ENCODE data around the gene PROX2. TPM values are rescaled to one million over a fixed set of nuclear protein-coding genes. Genes with fewer than 3 reads are reported as not detected.

Gene PROX2
- total and polyA plus RNA-seq, 2 donors (not counting 3 experiments of a cell fraction or from before 2014, with no cell fraction given) = 0.01 TPM; not detected in 1

DNA sequence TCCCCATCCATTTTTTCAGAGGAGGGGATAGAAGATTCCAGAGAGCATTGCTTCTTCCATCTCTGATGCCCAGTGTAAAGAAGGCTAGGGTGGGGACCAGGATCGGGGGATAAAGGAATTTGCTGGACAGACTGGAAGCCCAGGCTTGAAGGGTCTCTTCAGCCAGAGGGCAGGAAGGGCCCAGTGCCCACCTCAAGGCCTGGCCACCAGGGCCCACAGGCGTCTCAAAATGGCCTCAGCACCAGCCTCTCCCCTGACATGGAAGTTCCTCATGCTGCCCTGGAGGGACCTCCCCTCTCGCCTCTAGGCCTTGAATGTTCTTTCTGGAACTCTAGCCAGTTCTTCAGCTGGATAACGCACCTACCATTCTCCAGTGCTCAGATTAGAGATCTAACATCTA is 44.3 kb upstream of the PROX2 start:
- ChIA-PET POLR2A (no interaction called here), CTCF (interaction anchor here (0.7 to 4.5 kb wide), 3 partner anchors 20 to 168 kb away, joined by 4 to 38 read pairs (median 24); no protein-coding TSS in a partner anchor)

DNA sequence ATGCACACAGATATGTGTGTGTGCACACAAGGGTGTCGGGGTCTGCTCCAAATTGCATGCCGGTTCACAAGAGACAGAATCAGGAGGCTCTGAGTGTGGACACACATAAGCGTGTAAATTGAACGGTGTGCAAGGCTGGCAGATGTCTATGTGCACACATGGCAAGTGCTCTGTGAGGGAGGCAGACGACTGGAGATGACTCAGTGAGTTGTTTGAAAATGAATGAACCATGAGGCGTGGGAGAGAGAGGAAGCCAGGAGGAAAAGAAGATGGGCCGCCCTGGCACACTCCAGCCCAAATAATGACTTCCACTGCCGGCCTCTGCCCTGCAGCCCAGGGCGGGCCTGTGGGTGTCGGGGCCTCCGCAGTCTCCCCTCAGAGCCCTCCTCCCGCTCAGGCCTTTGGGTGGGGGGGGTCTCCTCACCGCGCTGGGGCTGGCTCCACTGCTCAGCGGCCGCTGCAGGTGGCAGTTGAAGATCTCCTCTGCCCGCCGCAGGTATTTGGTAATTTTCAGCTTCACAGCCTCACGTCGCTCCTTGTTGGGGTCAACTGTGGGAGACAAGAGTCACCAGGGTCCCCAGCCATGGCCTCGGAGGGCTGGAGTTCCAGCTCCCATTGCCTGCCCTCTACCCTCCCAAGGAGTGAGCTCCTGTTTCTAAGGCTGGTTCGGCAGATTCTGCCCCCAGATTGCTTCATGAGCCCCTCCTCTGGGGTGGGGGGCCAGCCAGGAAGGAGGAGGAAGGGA is 43.6 kb upstream of the PROX2 start:
- Histone ChIP-seq H3K4me3 (replicated peaks in 1 of 3; ENCODE audit: insufficient read depth in 1 of 3, low read depth in 1 of 3, low read length in 3 of 3) (no peak overlapping the region), H3K27me3 (ENCODE audit: control insufficient read depth in 2 of 2, insufficient read depth in 2 of 2, low read length in 2 of 2) (no peaks in the 10 kb centered on the region), H3K27ac (ENCODE audit: insufficient read depth, low read depth, low read length) (no peak overlapping the region), H3K9ac (replicated peaks; ENCODE audit: extremely low read depth, insufficient read depth, low read length) (no peak overlapping the region), H3K4me2 (ENCODE audit: insufficient read depth, low read length) (no peak overlapping the region), H3K9me1 (replicated peaks; ENCODE audit: control insufficient read depth, extremely low read depth, insufficient read depth, low read length) (no peaks in the 10 kb centered on the region), H3K4me1 (ENCODE audit: control insufficient read depth, extremely low read depth, insufficient read depth, low read length) (peaks cover 5% of the 10 kb centered on the region), H2AFZ (ENCODE audit: low read depth, low read length) (no peak overlapping the region), H3K79me2 (ENCODE audit: control insufficient read depth, insufficient read depth, low read length) (no peaks in the 10 kb centered on the region), H3K36me3 (ENCODE audit: control insufficient read depth in 2 of 2, extremely low read depth in 1 of 2, insufficient read depth in 2 of 2, low read length in 2 of 2) (no peaks in the 10 kb centered on the region), H3K9me3 (replicated peaks; ENCODE audit: control insufficient read depth, insufficient read depth, low read length) (no peaks in the 10 kb centered on the region), H4K20me1 (replicated peaks; ENCODE audit: control insufficient read depth, extremely low read depth, insufficient read depth, low read length) (no peaks in the 10 kb centered on the region)
- no TSS peak for BruUV-seq (replicated peaks)
- CTCF ChIA-PET = interaction anchor here (0.7 to 4.5 kb wide), 2 partner anchors 21 to 26 kb away, joined by 4 to 24 read pairs; no protein-coding TSS in a partner anchor
- dilution Hi-C loops (cut with MboI; ENCODE audit: extremely low pct_ligation_motif_present, low sequenced_read_pairs) (no loop called here), intact Hi-C loops (cut with micrococcal nuclease) (no loop called here)
- FAIRE-seq (no peak), DNase-seq (ENCODE audit: low read depth, low spot score) (no peak)
- POLR2A ChIA-PET = no interaction called here
- TF ChIP-seq, protein P1, sequence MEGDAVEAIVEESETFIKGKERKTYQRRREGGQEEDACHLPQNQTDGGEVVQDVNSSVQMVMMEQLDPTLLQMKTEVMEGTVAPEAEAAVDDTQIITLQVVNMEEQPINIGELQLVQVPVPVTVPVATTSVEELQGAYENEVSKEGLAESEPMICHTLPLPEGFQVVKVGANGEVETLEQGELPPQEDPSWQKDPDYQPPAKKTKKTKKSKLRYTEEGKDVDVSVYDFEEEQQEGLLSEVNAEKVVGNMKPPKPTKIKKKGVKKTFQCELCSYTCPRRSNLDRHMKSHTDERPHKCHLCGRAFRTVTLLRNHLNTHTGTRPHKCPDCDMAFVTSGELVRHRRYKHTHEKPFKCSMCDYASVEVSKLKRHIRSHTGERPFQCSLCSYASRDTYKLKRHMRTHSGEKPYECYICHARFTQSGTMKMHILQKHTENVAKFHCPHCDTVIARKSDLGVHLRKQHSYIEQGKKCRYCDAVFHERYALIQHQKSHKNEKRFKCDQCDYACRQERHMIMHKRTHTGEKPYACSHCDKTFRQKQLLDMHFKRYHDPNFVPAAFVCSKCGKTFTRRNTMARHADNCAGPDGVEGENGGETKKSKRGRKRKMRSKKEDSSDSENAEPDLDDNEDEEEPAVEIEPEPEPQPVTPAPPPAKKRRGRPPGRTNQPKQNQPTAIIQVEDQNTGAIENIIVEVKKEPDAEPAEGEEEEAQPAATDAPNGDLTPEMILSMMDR (IDR thresholded peaks at IDR 0.05; ENCODE audit: extremely low read depth in 1 of 2, insufficient read depth in 1 of 2, low read depth in 1 of 2, low read length in 2 of 2) = no peak
- no peak for TF ChIP-seq FOS (IDR thresholded peaks at IDR 0.05; ENCODE audit: borderline replicate concordance, insufficient read depth, low read length)
- TF ChIP-seq JUN (IDR thresholded peaks at IDR 0.05; ENCODE audit: borderline replicate concordance, insufficient read depth, insufficient read length, low read depth) = no peak
- TF ChIP-seq MAX (IDR thresholded peaks at IDR 0.05; ENCODE audit: insufficient read depth, insufficient read length) = no peak
- no peak for TF ChIP-seq GATA2 (IDR thresholded peaks at IDR 0.05; ENCODE audit: insufficient read depth, insufficient read length, low read depth, low read length)
- TF ChIP-seq MYC (IDR thresholded peaks at IDR 0.05; ENCODE audit: low read depth, low read length) = no peak
- TF ChIP-seq POLR2AphosphoS5 (IDR thresholded peaks at IDR 0.05; ENCODE audit: insufficient read depth, low read depth, low read length) = no peak
- no peak for TF ChIP-seq EZH2 (IDR thresholded peaks at IDR 0.05; ENCODE audit: borderline replicate concordance, low read depth, low read length, severe bottlenecking)
- TF ChIP-seq POLR2A (IDR thresholded peaks at IDR 0.05; ENCODE audit: low read depth, low read length) = no peak

More for the DNA sequence above, 44.3 kb upstream of the PROX2 start:
- no TSS peak for BruUV-seq (replicated peaks)
- H3K4me3 ChIP-seq (replicated peaks in 1 of 3; ENCODE audit: insufficient read depth in 1 of 3, low read depth in 1 of 3, low read length in 3 of 3) = no peak overlapping the region
- H3K9me1 ChIP-seq (replicated peaks; ENCODE audit: control insufficient read depth, extremely low read depth, insufficient read depth, low read length) = no peaks in the 10 kb centered on the region
- peaks cover 5% of the 10 kb centered on the region for H3K4me1 ChIP-seq (ENCODE audit: control insufficient read depth, extremely low read depth, insufficient read depth, low read length)
- H3K27ac ChIP-seq (ENCODE audit: insufficient read depth, low read depth, low read length) = no peak overlapping the region
- FAIRE-seq = no peak
- dilution Hi-C loops (cut with MboI; ENCODE audit: extremely low pct_ligation_motif_present, low sequenced_read_pairs) (no loop called here), intact Hi-C loops (cut with micrococcal nuclease) (no loop called here)
- no peak for TF ChIP-seq JUN (IDR thresholded peaks at IDR 0.05; ENCODE audit: borderline replicate concordance, insufficient read depth, insufficient read length, low read depth)
- H4K20me1 ChIP-seq (replicated peaks; ENCODE audit: control insufficient read depth, extremely low read depth, insufficient read depth, low read length) = no peaks in the 10 kb centered on the region
- H3K9ac ChIP-seq (replicated peaks; ENCODE audit: extremely low read depth, insufficient read depth, low read length) = no peak overlapping the region
- H3K79me2 ChIP-seq (ENCODE audit: control insufficient read depth, insufficient read depth, low read length) = no peaks in the 10 kb centered on the region
- DNase-seq (ENCODE audit: low read depth, low spot score) = no peak
- no peaks in the 10 kb centered on the region for H3K27me3 ChIP-seq (ENCODE audit: control insufficient read depth in 2 of 2, insufficient read depth in 2 of 2, low read length in 2 of 2)
- H3K9me3 ChIP-seq (replicated peaks; ENCODE audit: control insufficient read depth, insufficient read depth, low read length) = no peaks in the 10 kb centered on the region
- no peak overlapping the region for H3K4me2 ChIP-seq (ENCODE audit: insufficient read depth, low read length)
- no peaks in the 10 kb centered on the region for H3K36me3 ChIP-seq (ENCODE audit: control insufficient read depth in 2 of 2, extremely low read depth in 1 of 2, insufficient read depth in 2 of 2, low read length in 2 of 2)
- H2AFZ ChIP-seq (ENCODE audit: low read depth, low read length) = no peak overlapping the region
